ENCODE results near the gene METTL25B.

The METTL25B gene

DNA sequence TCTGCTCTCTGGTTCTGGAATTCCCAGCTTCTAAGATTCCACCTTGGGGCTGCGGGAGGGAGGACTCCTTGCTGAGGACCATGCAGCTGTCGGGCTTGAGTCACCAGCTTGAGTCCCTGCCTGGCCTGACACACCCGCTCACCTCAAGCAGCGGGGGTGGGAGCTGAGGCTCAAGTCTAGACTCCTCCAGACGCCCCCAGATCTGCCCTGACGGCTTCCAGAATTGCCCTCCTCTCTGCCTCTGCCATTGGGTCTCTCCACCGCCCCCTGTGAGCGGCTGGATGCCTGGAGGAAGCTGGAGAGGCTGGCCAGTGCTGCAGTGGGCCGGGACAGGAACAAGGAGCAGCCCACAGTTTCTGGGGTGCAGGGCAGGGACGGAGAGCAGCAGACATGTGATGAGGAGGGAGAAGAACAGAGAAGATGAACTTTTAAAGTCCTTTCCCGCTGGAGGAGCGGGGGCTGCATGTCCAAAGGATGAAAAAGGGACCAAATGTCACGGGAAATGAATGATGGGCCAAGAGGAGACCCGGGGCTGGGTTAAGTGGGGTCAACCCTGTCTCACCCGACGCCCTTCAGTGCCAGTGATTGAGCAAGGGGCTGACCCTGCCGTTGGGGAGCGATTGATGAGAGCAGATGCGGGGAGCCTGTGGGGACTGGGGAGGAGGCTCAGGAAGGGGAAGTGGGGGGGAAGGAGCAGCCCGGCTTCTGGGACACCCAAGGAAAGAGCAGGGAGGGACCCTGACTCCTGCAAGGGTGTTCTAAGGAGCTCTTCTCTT is 36.4 kb upstream of the METTL25B start:
- no peak overlapping the region for H3K27ac ChIP-seq (ENCODE audit: low read depth in 2 of 2, low read length in 2 of 2)
- peaks cover 0 to 21% of the 10 kb centered on the region in 2 donors for H3K4me1 ChIP-seq (ENCODE audit: control insufficient read depth in 2 of 2, insufficient read depth in 2 of 2, low read length in 2 of 2)
- H3K36me3 ChIP-seq (ENCODE audit: control insufficient read depth in 2 of 2, insufficient read depth in 2 of 2, low read length in 2 of 2) = no peaks in the 10 kb centered on the region
- H3K27me3 ChIP-seq (ENCODE audit: control insufficient read depth in 2 of 2, insufficient read depth in 2 of 2, low read length in 2 of 2) = peaks cover 27 to 34% of the 10 kb centered on the region in 2 donors
- no peak overlapping the region for H3K9ac ChIP-seq (ENCODE audit: low read depth in 1 of 2, low read length in 2 of 2)
- H3K9me3 ChIP-seq (ENCODE audit: control insufficient read depth in 2 of 2, low read length in 2 of 2) = no peaks in the 10 kb centered on the region
- H3K4me3 ChIP-seq (ENCODE audit: low read length in 2 of 2) = no peak overlapping the region

DNA sequence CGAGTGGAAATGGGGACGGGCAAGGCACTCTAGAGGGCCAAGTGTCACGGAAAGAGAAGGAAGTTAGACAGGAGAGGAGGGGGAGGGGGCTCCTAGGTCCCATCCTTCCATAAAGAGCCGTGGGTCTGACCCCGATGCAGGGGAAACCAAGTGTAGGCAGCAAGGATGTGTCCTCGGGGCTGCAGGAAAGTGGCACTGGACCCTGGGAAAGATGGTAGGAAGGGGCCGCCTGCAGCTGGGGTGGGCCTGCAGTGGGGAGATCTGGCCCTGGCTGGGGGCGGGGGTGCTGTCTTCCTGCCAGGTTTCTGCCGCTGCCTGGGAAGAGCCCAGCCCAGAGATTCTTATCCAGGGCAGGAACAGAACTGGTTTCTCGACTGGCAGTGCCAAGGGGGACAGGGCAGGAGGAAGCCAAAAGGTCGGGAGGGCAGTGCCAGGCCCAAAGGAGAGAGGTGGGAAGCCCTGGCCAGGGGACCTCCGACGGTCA is 35.8 kb upstream of the METTL25B start:
- no peaks in the 10 kb centered on the region for H3K36me3 ChIP-seq (ENCODE audit: control insufficient read depth in 2 of 2, insufficient read depth in 2 of 2, low read length in 2 of 2)
- peaks cover 0 to 21% of the 10 kb centered on the region in 2 donors for H3K4me1 ChIP-seq (ENCODE audit: control insufficient read depth in 2 of 2, insufficient read depth in 2 of 2, low read length in 2 of 2)
- H3K27ac ChIP-seq (ENCODE audit: low read depth in 2 of 2, low read length in 2 of 2) = no peak overlapping the region
- H3K9me3 ChIP-seq (ENCODE audit: control insufficient read depth in 2 of 2, low read length in 2 of 2) = no peaks in the 10 kb centered on the region
- no peak overlapping the region for H3K9ac ChIP-seq (ENCODE audit: low read depth in 1 of 2, low read length in 2 of 2)
- peaks cover 27 to 34% of the 10 kb centered on the region in 2 donors for H3K27me3 ChIP-seq (ENCODE audit: control insufficient read depth in 2 of 2, insufficient read depth in 2 of 2, low read length in 2 of 2)
- no peak overlapping the region for H3K4me3 ChIP-seq (ENCODE audit: low read length in 2 of 2)

DNA sequence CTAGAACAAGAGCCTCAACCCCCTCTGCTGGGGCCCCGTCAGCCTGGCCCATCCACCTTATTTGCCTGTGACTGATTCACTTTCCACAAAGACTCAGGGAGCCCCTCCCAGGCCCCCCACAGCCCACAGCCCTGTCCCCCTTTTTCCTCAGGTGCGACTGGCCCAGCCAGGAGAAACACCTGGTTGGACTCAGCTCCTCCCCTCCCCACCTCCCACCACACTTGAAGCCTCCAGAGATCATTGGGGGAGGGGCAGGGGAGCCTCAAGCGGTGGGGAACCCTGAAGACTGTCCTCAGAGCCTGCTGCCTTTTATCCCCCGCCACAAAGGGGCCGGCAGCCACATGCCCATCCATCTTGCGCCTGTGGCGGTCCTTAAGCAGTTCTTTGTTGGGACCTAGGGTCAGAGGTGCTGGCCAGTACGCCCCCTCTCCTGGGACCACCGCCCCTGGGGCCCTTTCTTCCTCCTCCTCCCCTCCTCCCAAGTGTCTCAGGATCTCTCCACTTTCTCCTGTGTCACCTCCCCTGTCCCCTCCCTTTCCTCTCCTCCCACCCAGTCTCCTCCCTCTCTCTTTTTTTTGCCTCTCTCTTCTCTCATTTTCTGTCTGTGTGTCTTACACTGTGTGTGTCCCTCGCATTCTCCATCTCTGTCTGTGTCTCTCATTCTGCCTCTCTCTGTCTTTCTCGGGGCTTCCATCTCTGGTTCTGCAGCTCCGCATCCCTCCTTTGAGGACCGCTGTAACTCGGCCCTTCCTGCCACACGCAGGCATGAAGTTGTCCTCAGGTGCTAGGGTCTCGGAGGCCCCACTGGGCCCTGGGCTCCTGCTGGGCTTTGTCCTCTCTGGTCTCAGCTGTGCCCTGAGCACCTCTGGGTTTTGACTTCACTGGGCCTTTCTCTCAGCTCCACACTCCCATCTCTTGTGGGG is 35.1 kb upstream of the METTL25B start:
- Histone ChIP-seq H3K4me1 (ENCODE audit: control insufficient read depth in 2 of 2, insufficient read depth in 2 of 2, low read length in 2 of 2) (peaks cover 0 to 21% of the 10 kb centered on the region in 2 donors), H3K4me3 (ENCODE audit: low read length in 2 of 2) (no peak overlapping the region), H3K9me3 (ENCODE audit: control insufficient read depth in 2 of 2, low read length in 2 of 2) (no peaks in the 10 kb centered on the region), H3K27me3 (ENCODE audit: control insufficient read depth in 2 of 2, insufficient read depth in 2 of 2, low read length in 2 of 2) (peaks cover 27 to 34% of the 10 kb centered on the region in 2 donors), H3K36me3 (ENCODE audit: control insufficient read depth in 2 of 2, insufficient read depth in 2 of 2, low read length in 2 of 2) (no peaks in the 10 kb centered on the region), H3K9ac (ENCODE audit: low read depth in 1 of 2, low read length in 2 of 2) (no peak overlapping the region), H3K27ac (ENCODE audit: low read depth in 2 of 2, low read length in 2 of 2) (no peak overlapping the region)

DNA sequence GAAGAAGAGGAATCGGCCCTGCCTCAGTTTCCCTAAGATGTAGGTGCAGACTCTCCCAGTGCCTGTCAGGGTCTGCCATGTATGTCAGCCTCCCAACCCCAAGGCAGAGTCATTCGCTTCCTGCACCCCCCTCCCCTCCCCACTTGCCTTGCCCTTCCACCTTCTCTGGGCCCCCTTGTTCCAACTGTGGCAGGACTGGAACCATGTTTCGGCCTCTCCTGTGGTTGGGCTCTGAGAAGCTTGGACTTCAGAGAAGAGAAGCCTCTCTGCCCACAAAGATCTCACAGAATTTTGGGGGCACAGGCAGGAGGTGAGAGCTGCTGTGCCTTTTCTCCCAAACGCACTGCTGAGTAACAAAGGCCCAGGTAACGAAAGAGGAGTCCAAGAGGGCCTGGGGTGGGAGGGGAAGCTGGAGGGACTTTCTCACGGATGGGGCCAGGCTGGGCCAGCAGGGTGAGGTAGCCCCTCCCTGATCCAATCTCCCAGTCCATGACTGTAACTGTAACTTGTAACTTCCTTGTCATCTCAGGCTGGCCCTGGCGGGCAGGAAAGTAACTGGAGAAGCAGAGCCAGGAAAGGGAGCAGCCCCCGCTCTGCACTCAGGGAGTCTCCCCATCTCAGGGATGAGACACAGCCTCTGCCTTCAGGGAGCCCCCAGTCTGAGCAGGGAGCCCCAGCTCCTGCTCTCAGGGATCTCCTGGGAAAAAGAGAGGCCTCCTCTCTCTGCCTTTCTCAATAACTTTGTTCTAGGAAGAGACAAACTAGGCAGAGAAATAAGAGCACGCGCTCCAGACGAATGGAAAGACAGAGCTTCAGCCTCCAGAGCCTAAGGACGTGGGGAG is 34.2 kb upstream of the METTL25B start:
- no peak overlapping the region for H3K9ac ChIP-seq (ENCODE audit: low read depth in 1 of 2, low read length in 2 of 2)

DNA sequence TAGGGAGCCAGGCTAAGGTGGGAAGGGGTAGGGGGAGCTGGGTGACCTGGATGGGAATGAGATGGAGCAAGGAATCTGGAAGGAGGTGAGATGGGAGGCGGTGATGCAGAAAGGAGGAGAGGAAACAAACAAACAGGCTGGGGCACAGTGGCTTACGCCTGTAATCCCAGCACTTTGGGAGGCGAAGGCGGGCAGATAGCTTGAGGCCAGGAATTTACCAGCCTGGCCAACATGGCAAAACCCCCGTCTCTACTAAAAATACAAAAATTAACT is 33.6 kb upstream of the METTL25B start:
- no peaks in the 10 kb centered on the region for H3K9me3 ChIP-seq (ENCODE audit: control insufficient read depth in 2 of 2, low read length in 2 of 2)
- peaks cover 23 to 30% of the 10 kb centered on the region in 2 donors for H3K27me3 ChIP-seq (ENCODE audit: control insufficient read depth in 2 of 2, insufficient read depth in 2 of 2, low read length in 2 of 2)
- no peaks in the 10 kb centered on the region for H3K36me3 ChIP-seq (ENCODE audit: control insufficient read depth in 2 of 2, insufficient read depth in 2 of 2, low read length in 2 of 2)
- no peak overlapping the region for H3K27ac ChIP-seq (ENCODE audit: low read depth in 2 of 2, low read length in 2 of 2)
- H3K9ac ChIP-seq (ENCODE audit: low read depth in 1 of 2, low read length in 2 of 2) = no peak overlapping the region
- no peak overlapping the region for H3K4me3 ChIP-seq (ENCODE audit: low read length in 2 of 2)
- peaks cover 0 to 20% of the 10 kb centered on the region in 2 donors for H3K4me1 ChIP-seq (ENCODE audit: control insufficient read depth in 2 of 2, insufficient read depth in 2 of 2, low read length in 2 of 2)

More for the DNA sequence above, 34.2 kb upstream of the METTL25B start:
- H3K27me3 ChIP-seq (ENCODE audit: control insufficient read depth in 2 of 2, insufficient read depth in 2 of 2, low read length in 2 of 2) = peaks cover 25 to 34% of the 10 kb centered on the region in 2 donors
- H3K4me1 ChIP-seq (ENCODE audit: control insufficient read depth in 2 of 2, insufficient read depth in 2 of 2, low read length in 2 of 2) = peaks cover 0 to 21% of the 10 kb centered on the region in 2 donors
- no peak overlapping the region for H3K27ac ChIP-seq (ENCODE audit: low read depth in 2 of 2, low read length in 2 of 2)
- H3K36me3 ChIP-seq (ENCODE audit: control insufficient read depth in 2 of 2, insufficient read depth in 2 of 2, low read length in 2 of 2) = no peaks in the 10 kb centered on the region
- H3K9me3 ChIP-seq (ENCODE audit: control insufficient read depth in 2 of 2, low read length in 2 of 2) = no peaks in the 10 kb centered on the region
- no peak overlapping the region for H3K4me3 ChIP-seq (ENCODE audit: low read length in 2 of 2)

DNA sequence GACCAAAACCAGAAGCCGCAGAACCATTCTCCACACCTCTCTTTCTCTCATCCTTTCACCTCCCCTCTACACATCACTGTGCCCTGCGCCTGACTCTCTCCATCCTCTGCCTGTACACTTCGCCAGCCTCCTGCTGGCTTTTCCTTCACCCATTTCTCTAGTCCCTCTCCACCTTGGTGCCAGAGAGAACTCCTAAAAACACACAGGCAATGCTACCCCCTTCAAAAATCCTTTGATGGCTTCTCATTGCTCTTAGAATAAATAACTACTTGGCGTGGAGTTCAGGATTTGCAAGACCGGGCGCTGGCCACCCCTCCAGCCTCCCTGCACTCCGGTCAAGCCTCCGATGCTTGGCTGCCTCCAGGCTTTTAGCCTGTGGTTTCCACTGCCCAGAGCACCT is 31.5 kb upstream of the METTL25B start:
- Histone ChIP-seq H3K9me3 (ENCODE audit: control insufficient read depth in 2 of 2, low read length in 2 of 2) (no peaks in the 10 kb centered on the region), H3K27me3 (ENCODE audit: control insufficient read depth in 2 of 2, insufficient read depth in 2 of 2, low read length in 2 of 2) (peaks cover 9 to 13% of the 10 kb centered on the region in 2 donors), H3K36me3 (ENCODE audit: control insufficient read depth in 2 of 2, insufficient read depth in 2 of 2, low read length in 2 of 2) (no peaks in the 10 kb centered on the region), H3K4me3 (ENCODE audit: low read length in 2 of 2) (no peak overlapping the region), H3K9ac (ENCODE audit: low read depth in 1 of 2, low read length in 2 of 2) (no peak overlapping the region), H3K4me1 (ENCODE audit: control insufficient read depth in 2 of 2, insufficient read depth in 2 of 2, low read length in 2 of 2) (peaks cover 0 to 19% of the 10 kb centered on the region in 2 donors), H3K27ac (ENCODE audit: low read depth in 2 of 2, low read length in 2 of 2) (no peak overlapping the region)

DNA sequence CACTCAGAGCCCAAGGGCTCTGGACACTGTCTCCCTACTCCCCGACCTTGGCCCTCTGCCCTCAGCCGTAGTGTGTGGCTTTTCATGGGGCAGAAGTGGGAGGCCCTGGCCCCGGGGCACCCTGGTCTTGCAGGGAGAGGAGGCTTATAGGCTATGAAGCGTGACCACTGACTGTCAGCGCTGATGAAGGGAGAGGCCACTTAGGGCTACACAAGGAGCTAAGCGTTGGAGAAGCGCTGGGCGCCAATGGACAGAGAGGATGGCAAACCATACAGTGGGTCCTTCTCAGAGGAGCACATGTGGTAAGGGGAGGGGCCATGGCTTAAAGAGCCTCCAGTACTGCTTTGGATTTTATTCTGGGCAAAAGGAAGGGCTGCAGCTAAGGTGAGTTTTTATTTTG is 30.8 kb upstream of the METTL25B start:
- Histone ChIP-seq H3K9ac (ENCODE audit: low read depth in 1 of 2, low read length in 2 of 2) (no peak overlapping the region), H3K4me1 (ENCODE audit: control insufficient read depth in 2 of 2, insufficient read depth in 2 of 2, low read length in 2 of 2) (peaks cover 0 to 17% of the 10 kb centered on the region in 2 donors), H3K9me3 (ENCODE audit: control insufficient read depth in 2 of 2, low read length in 2 of 2) (no peaks in the 10 kb centered on the region), H3K4me3 (ENCODE audit: low read length in 2 of 2) (no peak overlapping the region), H3K27me3 (ENCODE audit: control insufficient read depth in 2 of 2, insufficient read depth in 2 of 2, low read length in 2 of 2) (peaks cover 3 to 10% of the 10 kb centered on the region in 2 donors), H3K36me3 (ENCODE audit: control insufficient read depth in 2 of 2, insufficient read depth in 2 of 2, low read length in 2 of 2) (no peaks in the 10 kb centered on the region), H3K27ac (ENCODE audit: low read depth in 2 of 2, low read length in 2 of 2) (no peak overlapping the region)

DNA sequence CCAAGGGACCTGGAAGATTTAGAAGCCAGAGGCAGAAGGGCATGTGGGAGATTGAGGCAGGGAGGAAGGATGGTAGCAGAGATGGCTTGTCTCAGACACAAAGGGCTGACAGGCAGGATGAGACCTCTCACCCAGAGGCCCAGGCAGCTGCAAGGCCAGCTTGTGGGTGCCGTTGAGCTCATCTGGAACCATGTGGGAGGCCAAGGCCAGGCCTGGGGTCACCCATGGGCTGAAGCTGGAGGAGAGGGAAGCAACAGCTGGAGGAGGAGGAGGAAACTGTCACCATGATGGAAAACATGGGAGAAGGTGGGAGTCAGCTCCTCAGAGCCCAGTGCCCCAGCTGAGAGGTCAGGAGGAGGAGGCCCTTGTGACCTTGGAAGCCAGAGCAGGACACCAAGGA is 29.3 kb upstream of the METTL25B start:
- Histone ChIP-seq H3K27me3 (ENCODE audit: control insufficient read depth in 2 of 2, insufficient read depth in 2 of 2, low read length in 2 of 2) (peaks cover 5 to 13% of the 10 kb centered on the region in 2 donors), H3K9ac (ENCODE audit: low read depth in 1 of 2, low read length in 2 of 2) (no peak overlapping the region), H3K36me3 (ENCODE audit: control insufficient read depth in 2 of 2, insufficient read depth in 2 of 2, low read length in 2 of 2) (no peaks in the 10 kb centered on the region), H3K9me3 (ENCODE audit: control insufficient read depth in 2 of 2, low read length in 2 of 2) (no peaks in the 10 kb centered on the region), H3K4me3 (ENCODE audit: low read length in 2 of 2) (no peak overlapping the region), H3K27ac (ENCODE audit: low read depth in 2 of 2, low read length in 2 of 2) (no peak overlapping the region), H3K4me1 (ENCODE audit: control insufficient read depth in 2 of 2, insufficient read depth in 2 of 2, low read length in 2 of 2) (peaks cover 0 to 7% of the 10 kb centered on the region in 2 donors)

DNA sequence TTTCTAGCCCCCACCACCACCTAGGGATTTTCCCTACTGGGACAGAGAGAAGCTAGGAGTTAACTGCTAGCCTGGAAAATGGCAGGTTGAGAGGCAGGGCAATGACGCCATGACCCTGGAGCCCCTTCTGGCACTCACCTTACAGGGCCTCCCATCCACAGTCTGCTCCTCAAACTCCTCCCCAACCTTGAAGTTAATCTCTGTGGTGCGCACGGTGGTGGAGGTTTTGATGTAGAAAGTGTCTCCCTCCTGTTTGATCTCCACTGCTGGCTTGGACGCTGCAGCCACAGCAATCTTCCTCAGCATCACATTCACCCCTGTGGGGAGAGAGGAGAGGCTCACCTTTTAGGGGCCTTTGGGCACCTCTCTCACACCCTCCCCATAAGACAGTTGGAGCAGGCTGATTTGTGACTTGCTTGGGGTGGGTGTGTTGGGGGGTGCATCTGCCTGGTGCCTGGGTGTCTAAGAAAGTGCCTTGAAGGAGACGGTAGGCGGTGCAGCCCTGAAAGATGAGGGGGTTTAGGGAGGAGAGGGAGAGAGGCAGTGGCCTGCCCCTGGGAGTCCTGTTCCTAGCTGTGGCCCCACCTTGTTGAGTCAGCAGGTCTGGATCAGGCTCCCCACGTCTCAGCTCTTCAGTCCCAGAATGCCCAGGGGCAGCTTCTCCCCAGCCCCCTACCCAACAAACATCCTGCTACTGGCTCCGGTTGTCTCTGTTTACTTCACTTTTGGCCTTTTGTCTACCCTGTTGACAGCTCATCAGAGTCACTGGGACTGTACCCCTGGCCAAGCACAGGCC is 27.3 kb upstream of the METTL25B start:
- no peaks in the 10 kb centered on the region for H3K9me3 ChIP-seq (ENCODE audit: control insufficient read depth in 2 of 2, low read length in 2 of 2)
- no peak overlapping the region for H3K4me3 ChIP-seq (ENCODE audit: low read length in 2 of 2)
- H3K36me3 ChIP-seq (ENCODE audit: control insufficient read depth in 2 of 2, insufficient read depth in 2 of 2, low read length in 2 of 2) = no peaks in the 10 kb centered on the region
- H3K4me1 ChIP-seq (ENCODE audit: control insufficient read depth in 2 of 2, insufficient read depth in 2 of 2, low read length in 2 of 2) = peaks cover 10 to 11% of the 10 kb centered on the region in 2 donors
- peaks cover 17 to 24% of the 10 kb centered on the region in 2 donors for H3K27me3 ChIP-seq (ENCODE audit: control insufficient read depth in 2 of 2, insufficient read depth in 2 of 2, low read length in 2 of 2)
- H3K9ac ChIP-seq (ENCODE audit: low read depth in 1 of 2, low read length in 2 of 2) = no peak overlapping the region
- no peak overlapping the region for H3K27ac ChIP-seq (ENCODE audit: low read depth in 2 of 2, low read length in 2 of 2)
